AG04450 (cell line): ENCODE measurements around the gene POU6F1. TPM values are rescaled to one million over a fixed set of nuclear protein-coding genes. Genes with fewer than 3 reads are reported as not detected.

Experiments
- CTCF ChIA-PET: fragments of 300-600, 350-600 bp; formaldehyde crosslinking; extraction: SDS; loops from one replicate; lab custom pipeline; 2022; ENCODE audit warnings: antibody characterized with exemption, inconsistent platforms; lab: Charles Lee
- POLR2A ChIA-PET: fragments of 350-600 bp; formaldehyde crosslinking; extraction: SDS; loops from one replicate; lab custom pipeline; 2021; ENCODE audit warnings: antibody characterized with exemption, inconsistent platforms; lab: Yijun Ruan, JAX
- DNase-seq: peaks from one replicate; pipeline ENCODE4 v3.0.0-alpha.2; 2011; ENCODE audit warnings: low read depth, low spot score
- H3K27ac ChIP-seq: one replicate; pipeline ENCODE4 v1.5.1; 2012; ENCODE audit warnings: low read depth, low read length, control low read depth
- H3K27me3 ChIP-seq: one replicate; pipeline ENCODE4 v1.6.0; 2012; ENCODE audit warnings: low read length; ENCODE audit not compliant: control insufficient read depth, insufficient read depth
- H3K4me3 ChIP-seq: 2 replicates; pipeline ENCODE4 v1.5.1; 2011; ENCODE audit warnings: mild to moderate bottlenecking, low read depth, low read length, control low read depth
- H3K9me3 ChIP-seq: 2 replicates; pipeline ENCODE4 v1.5.1; 2012; ENCODE audit warnings: low read length; ENCODE audit not compliant: control insufficient read depth, insufficient read depth
- polyA plus RNA-seq: library from polyadenylated mRNA; depleted of rRNA; stranded (reverse); fragments of >200 nt; gene quantifications from 2 replicates; pipeline ENCODE4 v1.2.3, GENCODE V29; 2011
- TF ChIP-seq, protein P1 (sequence below): IDR thresholded peaks from 2 replicates; pipeline ENCODE4 v1.5.1; 2011; ENCODE audit warnings: low read depth, low read length, control low read depth, inconsistent platforms

The POU6F1 gene
- polyA plus RNA-seq, 1 experiment = 3.1 TPM

DNA sequence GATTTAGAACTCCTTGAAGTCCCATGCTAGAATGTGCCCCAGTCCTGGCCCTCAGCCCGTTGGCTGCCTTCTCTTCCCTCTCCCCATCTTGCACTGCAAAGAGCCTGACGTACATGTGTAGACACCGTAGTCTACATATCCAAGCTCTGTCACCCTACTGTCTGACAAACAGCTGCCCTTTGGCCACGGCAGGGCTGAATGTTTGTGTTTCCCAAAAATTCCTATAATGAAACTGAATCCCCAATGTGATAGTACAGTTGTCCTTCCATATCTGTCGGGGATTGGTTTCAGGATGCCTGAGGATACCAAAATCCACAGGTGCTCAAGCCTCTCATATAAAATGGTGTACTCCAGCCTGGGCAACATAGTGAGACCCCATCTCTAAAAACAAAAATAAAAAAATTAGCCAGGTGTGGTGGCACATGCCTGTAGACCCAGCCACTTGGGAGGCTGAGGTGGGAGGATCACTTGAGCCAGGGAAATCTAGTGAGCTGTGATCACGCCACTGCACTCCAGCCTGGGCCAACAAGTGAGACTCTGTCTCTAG is 32.6 kb downstream of the POU6F1 start:
- ChIA-PET CTCF (no interaction called here), POLR2A (no interaction called here)
- H3K4me3 ChIP-seq = no peak overlapping the region
- no peak for DNase-seq
- H3K27me3 ChIP-seq = no peaks in the 10 kb centered on the region
- TF ChIP-seq, protein P1, sequence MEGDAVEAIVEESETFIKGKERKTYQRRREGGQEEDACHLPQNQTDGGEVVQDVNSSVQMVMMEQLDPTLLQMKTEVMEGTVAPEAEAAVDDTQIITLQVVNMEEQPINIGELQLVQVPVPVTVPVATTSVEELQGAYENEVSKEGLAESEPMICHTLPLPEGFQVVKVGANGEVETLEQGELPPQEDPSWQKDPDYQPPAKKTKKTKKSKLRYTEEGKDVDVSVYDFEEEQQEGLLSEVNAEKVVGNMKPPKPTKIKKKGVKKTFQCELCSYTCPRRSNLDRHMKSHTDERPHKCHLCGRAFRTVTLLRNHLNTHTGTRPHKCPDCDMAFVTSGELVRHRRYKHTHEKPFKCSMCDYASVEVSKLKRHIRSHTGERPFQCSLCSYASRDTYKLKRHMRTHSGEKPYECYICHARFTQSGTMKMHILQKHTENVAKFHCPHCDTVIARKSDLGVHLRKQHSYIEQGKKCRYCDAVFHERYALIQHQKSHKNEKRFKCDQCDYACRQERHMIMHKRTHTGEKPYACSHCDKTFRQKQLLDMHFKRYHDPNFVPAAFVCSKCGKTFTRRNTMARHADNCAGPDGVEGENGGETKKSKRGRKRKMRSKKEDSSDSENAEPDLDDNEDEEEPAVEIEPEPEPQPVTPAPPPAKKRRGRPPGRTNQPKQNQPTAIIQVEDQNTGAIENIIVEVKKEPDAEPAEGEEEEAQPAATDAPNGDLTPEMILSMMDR = no peak
- no peaks in the 10 kb centered on the region for H3K9me3 ChIP-seq
- H3K27ac ChIP-seq = no peak overlapping the region

- ChIA-PET CTCF (no interaction called here), POLR2A (no interaction called here)
- no peaks in the 10 kb centered on the region for H3K27me3 ChIP-seq
- no peak overlapping the region for H3K27ac ChIP-seq
- no peak for DNase-seq
- H3K4me3 ChIP-seq = no peak overlapping the region
- H3K9me3 ChIP-seq = no peaks in the 10 kb centered on the region
- TF ChIP-seq, protein P1 = no peak
These were observed 34.0 kb downstream of the POU6F1 start for GRCh38 chr12:51183816-51184215.

DNA sequence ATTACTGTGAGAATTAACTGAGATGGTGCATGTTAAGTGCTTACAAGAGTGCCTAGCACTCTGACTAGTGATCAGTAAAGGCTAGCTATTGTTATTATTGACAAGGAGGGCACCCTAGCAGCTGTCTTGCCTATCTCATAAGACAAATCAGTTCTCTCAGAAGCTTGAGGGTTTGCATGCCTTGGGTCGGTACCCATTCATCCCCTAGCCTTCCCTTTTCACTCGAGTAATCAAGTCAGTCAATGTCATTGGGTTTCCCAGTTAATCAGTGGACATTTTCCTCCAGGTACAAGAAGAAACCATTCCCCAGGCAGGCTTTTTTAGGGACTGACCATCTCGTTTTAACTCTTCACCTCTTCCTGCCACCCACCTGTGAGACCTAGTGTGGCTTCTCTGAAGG is 34.5 kb downstream of the POU6F1 start:
- no peak overlapping the region for H3K4me3 ChIP-seq
- H3K27ac ChIP-seq = no peak overlapping the region
- DNase-seq = no peak
- POLR2A ChIA-PET = no interaction called here
- CTCF ChIA-PET = no interaction called here
- H3K27me3 ChIP-seq = no peaks in the 10 kb centered on the region
- H3K9me3 ChIP-seq = no peaks in the 10 kb centered on the region
- TF ChIP-seq, protein P1 = no peak

DNA sequence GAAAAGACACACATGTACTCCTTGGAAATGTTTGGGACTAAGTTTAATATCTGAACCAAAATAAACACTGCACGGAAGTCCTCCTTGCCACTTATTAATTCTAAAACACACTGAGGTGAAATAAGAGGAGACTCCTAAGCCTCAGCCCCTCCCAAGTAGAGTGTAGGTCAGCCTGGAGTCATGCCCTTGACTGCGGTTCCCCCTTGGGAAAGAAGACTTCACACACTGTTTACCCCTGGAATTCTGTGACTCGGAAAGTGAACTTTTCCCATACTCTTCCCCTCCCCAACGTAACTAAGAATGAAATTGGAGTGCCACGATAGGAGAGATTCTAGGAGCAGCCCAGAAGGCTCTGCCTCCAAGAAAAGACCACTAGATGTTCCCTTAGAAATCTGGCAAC is 36.3 kb downstream of the POU6F1 start:
- Histone ChIP-seq H3K27ac (no peak overlapping the region), H3K4me3 (no peak overlapping the region), H3K27me3 (no peaks in the 10 kb centered on the region), H3K9me3 (no peaks in the 10 kb centered on the region)
- ChIA-PET CTCF (no interaction called here), POLR2A (no interaction called here)
- TF ChIP-seq, protein P1 = no peak
- no peak for DNase-seq

- no peak overlapping the region for H3K27ac ChIP-seq
- no peak for DNase-seq
- no peaks in the 10 kb centered on the region for H3K27me3 ChIP-seq
- H3K9me3 ChIP-seq = no peaks in the 10 kb centered on the region
- TF ChIP-seq, protein P1 = no peak
- ChIA-PET CTCF (interaction anchor here (1.5 to 1.9 kb wide), 2 partner anchors 40 to 163 kb away, joined by 5 to 10 read pairs; partner anchors contain the start of gene POU6F1), POLR2A (no interaction called here)
- H3K4me3 ChIP-seq = no peak overlapping the region
These were observed 40.0 kb downstream of the POU6F1 start for GRCh38 chr12:51177897-51178296.
